Natural killer cell treated with Interleukin-12 subunit alpha and Interleukin-12 subunit beta and Interleukin-15 and Interleukin-18, amount 100 ng/mL, for 72 hours (primary cell): ENCODE measurements around the gene FGF23. TPM values are rescaled to one million over a fixed set of nuclear protein-coding genes. Genes with fewer than 3 reads are reported as not detected.
A peak's percentile ranks its signal among the peaks of the same experiment; 100 is the strongest.

Source experiments
- ATAC-seq, 2 donors: fragments of 150-1000 bp; cut with Tn5 transposase in 1 of 2; sonication (Bioruptor Pico), chemical (Tn5 transposase) in 1 of 2; 2 replicates each; pipeline ENCODE4 v1.10.0; 2021
- DNase-seq: peaks from one replicate; pipeline ENCODE4 v3.0.0; 2022; ENCODE audit warnings: low spot score
- H3K27ac Mint-ChIP-seq, 2 donors: 1 replicate in 1 of 2; 2 replicates in 1 of 2; pipeline ENCODE4 v1.8.0; 2022; ENCODE audit warnings: mixed read lengths in 2 of 2, mild to moderate bottlenecking in 1 of 2, moderate library complexity in 1 of 2
- H3K27me3 Mint-ChIP-seq, 2 donors: 1 replicate in 1 of 2; 2 replicates in 1 of 2; pipeline ENCODE4 v1.8.0; 2022; ENCODE audit warnings: mixed read lengths in 2 of 2
- H3K36me3 Mint-ChIP-seq: one replicate; pipeline ENCODE4 v1.8.0; 2022; ENCODE audit warnings: mixed read lengths
- H3K4me1 Mint-ChIP-seq, 2 donors: 1 replicate in 1 of 2; 2 replicates in 1 of 2; pipeline ENCODE4 v1.8.0; 2022; ENCODE audit warnings: low read depth in 2 of 2, mixed read lengths in 2 of 2, mild to moderate bottlenecking in 1 of 2
- H3K4me3 Mint-ChIP-seq: one replicate; pipeline ENCODE4 v1.8.0; 2022; ENCODE audit warnings: mixed read lengths
- H3K9me3 Mint-ChIP-seq: 2 replicates; pipeline ENCODE4 v1.8.0; 2022; ENCODE audit warnings: mixed read lengths
- total RNA-seq, 2 donors: library from RNA; stranded (reverse); gene quantifications; one replicate each; pipeline ENCODE4 v1.2.3, GENCODE V29; 2022

FGF23 gene
- total RNA-seq, 2 donors from 2014 or later, result not detected

- H3K9me3 Mint-ChIP-seq, result no peaks in the 10 kb centered on the region
- H3K4me3 Mint-ChIP-seq, result no peak overlapping the region
- H3K4me1 Mint-ChIP-seq, result no peaks in the 10 kb centered on the region
- ATAC-seq, result no peak
- H3K36me3 Mint-ChIP-seq, result no peaks in the 10 kb centered on the region
- no peak overlapping the region for H3K27ac Mint-ChIP-seq
- peaks cover 11 to 17% of the 10 kb centered on the region in 2 donors for H3K27me3 Mint-ChIP-seq
- DNase-seq, result no peak
Measured at GRCh38 chr12:4402996-4403395, 23.5 kb upstream of the FGF23 start.

- no peak for ATAC-seq
- Mint-ChIP-seq H3K36me3 (no peaks in the 10 kb centered on the region), H3K4me3 (no peak overlapping the region), H3K9me3 (no peaks in the 10 kb centered on the region), H3K4me1 (no peaks in the 10 kb centered on the region), H3K27ac (no peak overlapping the region), H3K27me3 (peaks cover 15 to 26% of the 10 kb centered on the region in 2 donors)
- no peak for DNase-seq
Measured at GRCh38 chr12:4401117-4401516, 21.6 kb upstream of the FGF23 start.

GRCh38 chr12:4395818-4396217, 16.3 kb upstream of the FGF23 start:
- H3K27me3 Mint-ChIP-seq, result peaks cover 22 to 40% of the 10 kb centered on the region in 2 donors
- no peaks in the 10 kb centered on the region for H3K36me3 Mint-ChIP-seq
- H3K4me1 Mint-ChIP-seq, result peaks cover 0 to 7% of the 10 kb centered on the region in 2 donors
- ATAC-seq, result no peak
- no peak overlapping the region for H3K4me3 Mint-ChIP-seq
- DNase-seq, result no peak
- H3K9me3 Mint-ChIP-seq, result no peaks in the 10 kb centered on the region
- no peak overlapping the region for H3K27ac Mint-ChIP-seq

- ATAC-seq, result no peak
Measured at GRCh38 chr12:4393211-4393610, 13.7 kb upstream of the FGF23 start.

GRCh38 chr12:4392223-4392742, 12.8 kb upstream of the FGF23 start:
- Mint-ChIP-seq H3K27me3 (peaks cover 17 to 31% of the 10 kb centered on the region in 2 donors), H3K9me3 (no peaks in the 10 kb centered on the region), H3K36me3 (no peaks in the 10 kb centered on the region), H3K27ac (peak overlapping the region in 1 of 2 donors; percentile 62), H3K4me1 (peaks cover 0 to 7% of the 10 kb centered on the region in 2 donors), H3K4me3 (no peak overlapping the region)
- peak; percentile 68 to 77 for ATAC-seq
- no peak for DNase-seq

More at GRCh38 chr12:4393211-4393610, 13.7 kb upstream of the FGF23 start:
- Mint-ChIP-seq H3K4me1 (peaks cover 0 to 7% of the 10 kb centered on the region in 2 donors), H3K27me3 (peaks cover 17 to 33% of the 10 kb centered on the region in 2 donors), H3K36me3 (no peaks in the 10 kb centered on the region), H3K4me3 (no peak overlapping the region), H3K9me3 (no peaks in the 10 kb centered on the region), H3K27ac (no peak overlapping the region)
- no peak for DNase-seq

GRCh38 chr12:4388662-4389061, 9.2 kb upstream of the FGF23 start:
- no peaks in the 10 kb centered on the region for H3K36me3 Mint-ChIP-seq
- H3K27me3 Mint-ChIP-seq, result no peaks in the 10 kb centered on the region
- no peak for ATAC-seq
- H3K9me3 Mint-ChIP-seq, result no peaks in the 10 kb centered on the region
- H3K27ac Mint-ChIP-seq, result no peak overlapping the region
- no peak overlapping the region for H3K4me3 Mint-ChIP-seq
- no peak for DNase-seq
- H3K4me1 Mint-ChIP-seq, result peaks cover 0 to 7% of the 10 kb centered on the region in 2 donors

- no peak for ATAC-seq
- Mint-ChIP-seq H3K27me3 (no peaks in the 10 kb centered on the region), H3K27ac (no peak overlapping the region)
Measured at GRCh38 chr12:4388032-4388431, 8.5 kb upstream of the FGF23 start.

GRCh38 chr12:4387607-4388006, 8.1 kb upstream of the FGF23 start:
- peaks cover 0 to 3% of the 10 kb centered on the region in 2 donors for H3K4me1 Mint-ChIP-seq
- ATAC-seq, result no peak
- H3K27me3 Mint-ChIP-seq, result no peaks in the 10 kb centered on the region
- H3K27ac Mint-ChIP-seq, result no peak overlapping the region
- H3K9me3 Mint-ChIP-seq, result no peaks in the 10 kb centered on the region
- H3K36me3 Mint-ChIP-seq, result no peaks in the 10 kb centered on the region
- no peak overlapping the region for H3K4me3 Mint-ChIP-seq
- DNase-seq, result no peak

More at GRCh38 chr12:4388032-4388431, 8.5 kb upstream of the FGF23 start:
- no peak overlapping the region for H3K4me3 Mint-ChIP-seq
- H3K36me3 Mint-ChIP-seq, result no peaks in the 10 kb centered on the region
- DNase-seq, result no peak
- H3K4me1 Mint-ChIP-seq, result peaks cover 0 to 7% of the 10 kb centered on the region in 2 donors
- H3K9me3 Mint-ChIP-seq, result no peaks in the 10 kb centered on the region

- no peak overlapping the region for H3K27ac Mint-ChIP-seq
- no peaks in the 10 kb centered on the region for H3K36me3 Mint-ChIP-seq
- H3K9me3 Mint-ChIP-seq, result no peaks in the 10 kb centered on the region
- DNase-seq (no peak), ATAC-seq (no peak)
- no peak overlapping the region for H3K4me3 Mint-ChIP-seq
- H3K4me1 Mint-ChIP-seq, result no peaks in the 10 kb centered on the region
- peaks cover 0 to under 1% of the 10 kb centered on the region in 2 donors for H3K27me3 Mint-ChIP-seq
Measured at GRCh38 chr12:4386801-4387200, 7.3 kb upstream of the FGF23 start.

- peaks cover 12 to 32% of the 10 kb centered on the region in 2 donors for H3K27me3 Mint-ChIP-seq
- H3K4me1 Mint-ChIP-seq, result no peaks in the 10 kb centered on the region
- no peak overlapping the region for H3K4me3 Mint-ChIP-seq
- H3K9me3 Mint-ChIP-seq, result no peaks in the 10 kb centered on the region
- no peak overlapping the region for H3K27ac Mint-ChIP-seq
- DNase-seq (no peak), ATAC-seq (peak in 1 of 2 donors; percentile 46)
- no peaks in the 10 kb centered on the region for H3K36me3 Mint-ChIP-seq
Measured at GRCh38 chr12:4383304-4383865, 3.9 kb upstream of the FGF23 start.

- Mint-ChIP-seq H3K36me3 (no peaks in the 10 kb centered on the region), H3K27me3 (peaks cover 17 to 42% of the 10 kb centered on the region in 2 donors), H3K9me3 (no peaks in the 10 kb centered on the region), H3K27ac (no peak overlapping the region), H3K4me3 (no peak overlapping the region), H3K4me1 (no peaks in the 10 kb centered on the region)
- DNase-seq (no peak), ATAC-seq (peak in 1 of 2 donors; percentile 33)
Measured at GRCh38 chr12:4380332-4380731, 820 bp upstream of the FGF23 start.

- no peak for DNase-seq
- H3K27ac Mint-ChIP-seq, result no peak overlapping the region
- no peaks in the 10 kb centered on the region for H3K9me3 Mint-ChIP-seq
- peaks cover 22 to 47% of the 10 kb centered on the region in 2 donors for H3K27me3 Mint-ChIP-seq
- no peak overlapping the region for H3K4me3 Mint-ChIP-seq
- no peaks in the 10 kb centered on the region for H3K4me1 Mint-ChIP-seq
- no peak for ATAC-seq
- no peaks in the 10 kb centered on the region for H3K36me3 Mint-ChIP-seq
Measured at GRCh38 chr12:4378772-4379171, 740 bp downstream of the FGF23 start.

GRCh38 chr12:4375449-4375848, 4.1 kb downstream of the FGF23 start:
- Mint-ChIP-seq H3K4me1 (no peaks in the 10 kb centered on the region), H3K27ac (no peak overlapping the region), H3K27me3 (peaks cover 19 to 48% of the 10 kb centered on the region in 2 donors), H3K4me3 (no peak overlapping the region), H3K36me3 (no peaks in the 10 kb centered on the region), H3K9me3 (no peaks in the 10 kb centered on the region)
- DNase-seq (no peak), ATAC-seq (no peak)

- ATAC-seq (no peak), DNase-seq (no peak)
- Mint-ChIP-seq H3K4me3 (no peak overlapping the region), H3K9me3 (no peaks in the 10 kb centered on the region), H3K36me3 (no peaks in the 10 kb centered on the region), H3K4me1 (no peaks in the 10 kb centered on the region), H3K27me3 (peaks cover 14 to 35% of the 10 kb centered on the region in 2 donors), H3K27ac (no peak overlapping the region)
Measured at GRCh38 chr12:4372653-4373052, 6.9 kb downstream of the FGF23 start.

- no peak overlapping the region for H3K27ac Mint-ChIP-seq
Measured at GRCh38 chr12:4370265-4370664, 9.2 kb downstream of the FGF23 start.

More at GRCh38 chr12:4370265-4370664, 9.2 kb downstream of the FGF23 start:
- H3K4me1 Mint-ChIP-seq, result peaks cover 0 to 4% of the 10 kb centered on the region in 2 donors
- no peak overlapping the region for H3K4me3 Mint-ChIP-seq
- DNase-seq (no peak), ATAC-seq (no peak)
- no peaks in the 10 kb centered on the region for H3K36me3 Mint-ChIP-seq
- no peaks in the 10 kb centered on the region for H3K9me3 Mint-ChIP-seq
- peaks cover 23 to 51% of the 10 kb centered on the region in 2 donors for H3K27me3 Mint-ChIP-seq
